Loucy (cell line): ENCODE measurements around the gene TANGO6.

ENCODE experiments used
- H2AFZ ChIP-seq: fragments of 200-600 bp; sonication (generic); 2 replicates; pipeline ENCODE4 v1.6.0; 2016; ENCODE audit warnings: antibody characterized with exemption, mild to moderate bottlenecking, low read length, moderate library complexity
- H3F3A ChIP-seq: fragments of 200-600 bp; 2 replicates; pipeline ENCODE4 v1.6.0; 2016; ENCODE audit warnings: antibody characterized with exemption, low read depth, mild to moderate bottlenecking
- H3K27me3 ChIP-seq: fragments of 200-600 bp; sonication (generic); 2 replicates; pipeline ENCODE4 v1.6.1; 2014; ENCODE audit warnings: low read length, mild to moderate bottlenecking; ENCODE audit not compliant: insufficient read depth, poor library complexity, severe bottlenecking
- H3K36me3 ChIP-seq: fragments of 200-600 bp; sonication (generic); 2 replicates; pipeline ENCODE4 v1.6.1; 2016; ENCODE audit warnings: low read length; ENCODE audit not compliant: insufficient read depth
- H3K4me1 ChIP-seq: fragments of 200-600 bp; sonication (generic); 2 replicates; pipeline ENCODE4 v1.5.1; 2014; ENCODE audit warnings: low read length, mild to moderate bottlenecking; ENCODE audit not compliant: insufficient read depth, poor library complexity, severe bottlenecking
- H3K4me2 ChIP-seq: fragments of 200-600 bp; sonication (generic); 2 replicates; pipeline ENCODE4 v1.6.0; 2014; ENCODE audit warnings: antibody characterized with exemption, low read length, low read depth, mild to moderate bottlenecking; ENCODE audit not compliant: poor library complexity, severe bottlenecking
- H3K4me3 ChIP-seq: fragments of 200-600 bp; sonication (generic); 2 replicates; pipeline ENCODE4 v1.5.1; 2014; ENCODE audit warnings: low read length, mild to moderate bottlenecking, mixed read lengths; ENCODE audit not compliant: poor library complexity, severe bottlenecking
- H3K79me2 ChIP-seq: fragments of 200-600 bp; sonication (generic); 2 replicates; pipeline ENCODE4 v1.6.1; 2014; ENCODE audit warnings: low read length; ENCODE audit not compliant: insufficient read depth
- H3K9ac ChIP-seq: fragments of 200-600 bp; sonication (generic); 2 replicates; pipeline ENCODE4 v1.6.0; 2014; ENCODE audit warnings: mild to moderate bottlenecking, low read depth, low read length, moderate library complexity; ENCODE audit not compliant: poor library complexity, severe bottlenecking
- H3K9me2 ChIP-seq: fragments of 200-600 bp; sonication (generic); replicated peaks from 2 replicates; pipeline ENCODE4 v1.6.1; 2016; ENCODE audit warnings: low read depth, low read length, mixed read lengths
- H3K9me3 ChIP-seq: fragments of 200-600 bp; sonication (generic); 2 replicates; pipeline ENCODE4 v1.6.1; 2014; ENCODE audit warnings: mild to moderate bottlenecking, antibody characterized with exemption, low read length, low read depth; ENCODE audit not compliant: insufficient read depth
- H4K20me1 ChIP-seq: fragments of 200-600 bp; sonication (generic); 2 replicates; pipeline ENCODE4 v1.6.0; 2014; ENCODE audit warnings: antibody characterized with exemption, low read length, mild to moderate bottlenecking; ENCODE audit not compliant: insufficient read depth, poor library complexity, severe bottlenecking
- EZH2phosphoT487 ChIP-seq: fragments of 200-600 bp; IDR thresholded peaks from 2 replicates; pipeline ENCODE4 v1.6.1; 2018; ENCODE audit warnings: antibody characterized with exemption, mild to moderate bottlenecking, moderate library complexity, borderline replicate concordance
- TF ChIP-seq, protein P1 (sequence below): fragments of 200-600 bp; sonication (generic); conservative IDR thresholded peaks from 2 replicates; pipeline ENCODE4 v1.5.1; 2014; ENCODE audit warnings: mild to moderate bottlenecking, antibody characterized with exemption, low read length

Gene TANGO6

DNA sequence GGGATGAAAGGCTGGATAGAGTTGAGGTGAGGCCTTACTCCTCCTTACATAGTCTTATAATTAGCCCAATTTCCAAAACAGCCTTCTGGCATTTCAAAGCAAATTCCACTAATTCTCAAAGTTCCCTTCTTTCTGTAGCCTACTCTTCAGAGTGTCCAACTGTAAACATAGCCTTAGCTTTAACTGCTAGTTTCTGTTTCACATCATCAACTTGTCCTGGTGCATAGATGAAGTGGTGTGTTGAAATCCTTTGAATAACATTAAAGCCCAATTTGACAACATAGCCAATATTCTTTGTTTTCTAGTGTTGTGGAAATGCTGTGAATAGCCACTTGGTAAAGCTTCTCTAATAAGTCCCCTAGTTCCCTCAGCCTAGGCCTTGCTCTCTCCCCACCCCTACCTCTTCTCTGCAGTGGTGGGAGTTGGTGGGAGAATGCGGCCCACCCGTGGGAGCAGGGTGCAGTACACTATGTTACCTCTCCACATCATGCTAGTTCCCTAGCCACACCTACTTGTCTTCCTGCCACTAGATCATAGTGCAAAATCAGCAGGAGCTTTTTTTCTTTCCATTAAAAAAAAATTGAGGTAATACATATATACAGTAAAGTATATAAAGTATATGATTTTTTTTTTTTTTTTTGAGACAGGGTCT lies 135.1 kb downstream of the TANGO6 start:
- TF ChIP-seq, protein P1, sequence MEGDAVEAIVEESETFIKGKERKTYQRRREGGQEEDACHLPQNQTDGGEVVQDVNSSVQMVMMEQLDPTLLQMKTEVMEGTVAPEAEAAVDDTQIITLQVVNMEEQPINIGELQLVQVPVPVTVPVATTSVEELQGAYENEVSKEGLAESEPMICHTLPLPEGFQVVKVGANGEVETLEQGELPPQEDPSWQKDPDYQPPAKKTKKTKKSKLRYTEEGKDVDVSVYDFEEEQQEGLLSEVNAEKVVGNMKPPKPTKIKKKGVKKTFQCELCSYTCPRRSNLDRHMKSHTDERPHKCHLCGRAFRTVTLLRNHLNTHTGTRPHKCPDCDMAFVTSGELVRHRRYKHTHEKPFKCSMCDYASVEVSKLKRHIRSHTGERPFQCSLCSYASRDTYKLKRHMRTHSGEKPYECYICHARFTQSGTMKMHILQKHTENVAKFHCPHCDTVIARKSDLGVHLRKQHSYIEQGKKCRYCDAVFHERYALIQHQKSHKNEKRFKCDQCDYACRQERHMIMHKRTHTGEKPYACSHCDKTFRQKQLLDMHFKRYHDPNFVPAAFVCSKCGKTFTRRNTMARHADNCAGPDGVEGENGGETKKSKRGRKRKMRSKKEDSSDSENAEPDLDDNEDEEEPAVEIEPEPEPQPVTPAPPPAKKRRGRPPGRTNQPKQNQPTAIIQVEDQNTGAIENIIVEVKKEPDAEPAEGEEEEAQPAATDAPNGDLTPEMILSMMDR: no peak
- TF ChIP-seq EZH2phosphoT487: no peak
- no peak overlapping the region for H3K9ac ChIP-seq
- no peak overlapping the region for H2AFZ ChIP-seq
- no peaks in the 10 kb centered on the region for H3K9me3 ChIP-seq
- no peaks in the 10 kb centered on the region for H4K20me1 ChIP-seq
- H3K79me2 ChIP-seq: no peaks in the 10 kb centered on the region
- no peaks in the 10 kb centered on the region for H3K36me3 ChIP-seq
- H3K4me2 ChIP-seq: no peak overlapping the region
- H3K9me2 ChIP-seq: no peaks in the 10 kb centered on the region
- H3F3A ChIP-seq: no peaks in the 10 kb centered on the region
- H3K4me3 ChIP-seq: no peak overlapping the region
- H3K27me3 ChIP-seq: no peaks in the 10 kb centered on the region
- no peaks in the 10 kb centered on the region for H3K4me1 ChIP-seq

DNA sequence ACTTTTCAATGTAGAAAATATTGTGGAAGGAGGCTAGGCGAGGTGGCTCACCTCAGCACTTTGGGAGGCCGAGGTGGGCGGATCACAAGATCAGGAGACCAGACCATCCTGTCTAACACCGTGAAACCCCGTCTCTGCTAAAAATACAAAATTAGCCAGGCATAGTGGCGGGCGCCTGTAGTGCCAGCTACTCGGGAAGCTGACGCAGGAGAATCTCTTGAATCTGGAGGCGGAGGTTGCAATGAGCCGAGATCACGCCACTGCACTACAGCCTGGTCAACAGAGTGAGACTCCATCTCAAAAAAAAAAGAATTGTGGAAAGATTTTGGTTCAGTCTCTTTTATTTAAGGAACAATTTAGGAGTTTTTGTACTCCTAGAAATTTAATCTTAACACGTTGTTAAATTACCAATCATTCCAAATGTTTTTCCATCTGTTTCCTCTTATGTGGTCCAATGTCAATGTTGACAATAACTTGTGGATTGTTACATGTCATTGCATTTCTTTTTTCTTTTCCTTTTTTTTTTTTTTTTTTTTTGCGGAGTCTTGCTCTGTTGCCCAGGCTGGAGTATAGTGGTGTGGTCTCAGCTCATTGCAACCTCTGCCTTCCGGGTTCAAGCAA lies 137.5 kb downstream of the TANGO6 start:
- Histone ChIP-seq H3K4me1 (no peaks in the 10 kb centered on the region), H3K9me2 (no peaks in the 10 kb centered on the region), H2AFZ (no peak overlapping the region), H3F3A (no peaks in the 10 kb centered on the region), H3K9me3 (no peaks in the 10 kb centered on the region), H3K27me3 (no peaks in the 10 kb centered on the region), H3K9ac (no peak overlapping the region), H3K4me3 (no peak overlapping the region), H3K36me3 (no peaks in the 10 kb centered on the region), H3K4me2 (no peak overlapping the region), H3K79me2 (no peaks in the 10 kb centered on the region), H4K20me1 (no peaks in the 10 kb centered on the region)
- TF ChIP-seq EZH2phosphoT487: no peak
- TF ChIP-seq, protein P1: no peak

DNA sequence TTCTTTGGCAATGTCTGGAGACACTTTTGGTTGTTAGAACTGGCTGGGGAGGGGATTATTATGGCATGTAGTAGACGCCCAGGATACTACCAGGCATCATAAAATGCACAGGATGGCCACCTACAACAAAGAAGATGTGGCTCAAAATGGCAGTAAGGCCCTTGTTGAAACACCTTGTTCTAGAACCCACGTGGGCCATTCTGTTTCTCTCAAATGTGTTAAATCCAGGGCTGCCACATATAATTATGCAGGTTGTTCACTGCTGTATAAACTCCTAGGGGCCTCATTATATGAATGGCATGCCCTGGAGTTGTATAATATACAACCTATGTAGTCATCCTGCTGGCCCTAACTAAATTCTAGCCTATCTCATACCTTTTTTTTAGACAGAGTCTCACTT lies 138.6 kb downstream of the TANGO6 start:
- Histone ChIP-seq H3K27me3 (no peaks in the 10 kb centered on the region), H4K20me1 (no peaks in the 10 kb centered on the region), H3F3A (no peaks in the 10 kb centered on the region), H3K36me3 (no peaks in the 10 kb centered on the region), H3K9me3 (no peaks in the 10 kb centered on the region), H3K4me3 (no peak overlapping the region), H2AFZ (no peak overlapping the region), H3K79me2 (no peaks in the 10 kb centered on the region), H3K4me1 (no peaks in the 10 kb centered on the region), H3K9me2 (no peaks in the 10 kb centered on the region), H3K9ac (no peak overlapping the region), H3K4me2 (no peak overlapping the region)
- TF ChIP-seq EZH2phosphoT487: no peak
- TF ChIP-seq, protein P1: no peak
